Measurements from ENCODE around the gene SLIT3.

Gene SLIT3

DNA sequence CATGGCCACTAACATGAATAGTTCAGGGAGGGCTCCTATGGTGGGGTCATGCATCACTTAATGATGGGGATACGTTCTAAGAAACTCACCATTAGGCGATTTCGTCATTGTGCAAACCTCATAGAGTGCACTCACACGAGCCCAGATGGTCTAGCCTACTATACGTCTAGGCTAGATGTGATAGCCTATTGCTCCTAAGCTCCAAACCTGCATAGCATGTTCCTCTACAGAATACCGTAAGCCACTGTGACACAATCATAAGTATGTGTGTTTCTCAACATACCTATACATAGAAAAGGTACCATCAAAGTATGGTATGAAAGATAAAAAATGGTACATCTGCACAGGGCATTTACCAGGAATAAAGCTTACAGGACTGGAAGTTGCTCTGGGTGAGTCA is 6.3 kb downstream of the SLIT3 start:
- DNase-seq (ENCODE audit: low read depth), result no peak
- TF ChIP-seq CTCF (conservative IDR thresholded peaks at IDR 0.05; ENCODE audit: control insufficient read depth, insufficient read depth, low read depth, low read length), result no peak
- H3K4me3 ChIP-seq (ENCODE audit: control insufficient read depth, low read depth, low read length), result no peak overlapping the region

GRCh38 chr5:169291877-169292276 is 9.1 kb downstream of the SLIT3 start:
- TF ChIP-seq CTCF (conservative IDR thresholded peaks at IDR 0.05; ENCODE audit: control insufficient read depth, insufficient read depth, low read depth, low read length), result no peak
- H3K4me3 ChIP-seq (ENCODE audit: control insufficient read depth, low read depth, low read length), result no peak overlapping the region
- no peak for DNase-seq (ENCODE audit: low read depth)

- no peak for DNase-seq (ENCODE audit: low read depth)
- TF ChIP-seq CTCF (conservative IDR thresholded peaks at IDR 0.05; ENCODE audit: control insufficient read depth, insufficient read depth, low read depth, low read length), result no peak
- H3K4me3 ChIP-seq (ENCODE audit: control insufficient read depth, low read depth, low read length), result no peak overlapping the region
These were observed 10.0 kb downstream of the SLIT3 start for GRCh38 chr5:169290895-169291294.

- no peak for TF ChIP-seq CTCF (conservative IDR thresholded peaks at IDR 0.05; ENCODE audit: control insufficient read depth, insufficient read depth, low read depth, low read length)
- no peak overlapping the region for H3K4me3 ChIP-seq (ENCODE audit: control insufficient read depth, low read depth, low read length)
- no peak for DNase-seq (ENCODE audit: low read depth)
These were observed 11.4 kb downstream of the SLIT3 start for GRCh38 chr5:169289520-169289919.

DNA sequence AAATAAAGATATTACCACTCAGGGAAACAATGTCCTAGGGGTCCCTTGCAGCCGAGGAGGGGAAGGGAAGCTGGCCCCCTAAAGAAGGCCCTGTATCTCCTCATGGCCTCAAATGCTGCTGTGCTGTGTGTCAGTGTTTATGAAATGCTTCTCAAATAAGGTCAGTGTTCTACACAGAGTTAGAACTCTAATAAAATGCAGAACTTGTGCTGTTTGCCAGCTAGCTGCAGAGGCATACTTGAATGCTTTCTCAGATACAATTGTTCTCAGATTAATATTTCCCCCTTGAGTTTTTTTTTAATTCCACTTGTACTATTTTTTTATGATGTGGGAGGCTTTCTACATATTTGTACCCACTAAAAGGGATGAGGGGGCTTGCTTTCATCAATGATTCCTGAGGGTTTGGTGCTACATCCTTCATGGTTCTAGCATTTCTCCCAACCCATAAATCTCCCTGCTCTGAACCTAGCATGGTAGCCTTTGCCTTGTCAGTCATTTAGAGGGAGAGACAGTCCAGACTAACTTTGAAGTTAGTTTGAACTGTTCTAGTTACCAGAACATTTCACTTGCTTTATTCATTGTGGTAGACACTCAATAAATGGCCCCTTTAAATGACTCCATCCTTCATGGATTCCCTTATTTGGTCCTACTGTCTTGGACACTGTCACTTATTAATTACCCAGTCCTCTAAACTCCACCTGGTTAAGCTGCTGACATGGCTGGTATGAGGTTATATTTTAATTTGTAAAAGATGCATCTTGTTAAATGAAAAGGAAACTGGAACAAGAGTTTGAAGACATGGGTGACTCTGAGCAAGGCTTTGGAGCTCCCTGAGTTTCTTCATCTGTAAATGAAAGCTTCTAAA is 12.6 kb downstream of the SLIT3 start:
- no peak for DNase-seq (ENCODE audit: low read depth)
- no peak for TF ChIP-seq CTCF (conservative IDR thresholded peaks at IDR 0.05; ENCODE audit: control insufficient read depth, insufficient read depth, low read depth, low read length)
- no peak overlapping the region for H3K4me3 ChIP-seq (ENCODE audit: control insufficient read depth, low read depth, low read length)

DNA sequence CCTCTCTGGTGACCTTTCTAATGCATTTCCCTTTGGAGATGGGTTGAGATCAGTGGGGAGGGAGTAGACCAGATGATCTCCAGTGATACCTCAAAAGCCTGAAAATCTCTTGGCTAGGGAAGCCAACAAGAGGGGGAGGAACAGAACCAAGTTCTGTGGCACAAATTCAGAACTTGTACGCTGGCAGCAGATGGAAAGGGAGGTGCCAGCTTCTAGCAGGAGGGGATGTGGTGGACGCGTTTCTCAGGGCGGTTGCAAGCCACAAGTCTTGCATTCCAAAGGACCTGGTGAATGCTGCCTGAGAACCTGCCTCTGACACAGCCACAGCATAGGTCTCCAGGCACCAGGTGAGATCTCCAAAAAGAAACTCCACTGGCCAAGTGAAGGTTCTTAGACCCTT is 13.4 kb downstream of the SLIT3 start:
- no peak for TF ChIP-seq CTCF (conservative IDR thresholded peaks at IDR 0.05; ENCODE audit: control insufficient read depth, insufficient read depth, low read depth, low read length)
- no peak overlapping the region for H3K4me3 ChIP-seq (ENCODE audit: control insufficient read depth, low read depth, low read length)
- no peak for DNase-seq (ENCODE audit: low read depth)
